Activated T-helper 17 cell treated with anti-CD3 and anti-CD28 coated beads, Interleukin-2, amount 50 U/mL, for 72 hours (primary cell): Measurements from ENCODE around the gene ATP1A2. TPM values are rescaled to one million over a fixed set of nuclear protein-coding genes. Genes with fewer than 3 reads are reported as not detected.
A peak's percentile ranks its signal among the peaks of the same experiment; 100 is the strongest.

Source experiments
- ATAC-seq: fragments of 150-1000 bp; cut with Tn5 transposase; replicated peaks from 2 replicates; pipeline ENCODE4 v1.10.0; 2021; ENCODE audit warnings: mild to moderate bottlenecking, moderate library complexity
- H3K27ac Mint-ChIP-seq: one replicate; pipeline ENCODE4 v1.8.0; 2022; ENCODE audit warnings: mixed read lengths
- H3K27me3 Mint-ChIP-seq: one replicate; pipeline ENCODE4 v1.8.0; 2022; ENCODE audit warnings: mixed read lengths
- H3K36me3 Mint-ChIP-seq: one replicate; pipeline ENCODE4 v1.8.0; 2022; ENCODE audit warnings: low read depth, mild to moderate bottlenecking, mixed read lengths
- H3K4me1 Mint-ChIP-seq: one replicate; pipeline ENCODE4 v1.8.0; 2022; ENCODE audit warnings: mixed read lengths
- H3K4me3 Mint-ChIP-seq: one replicate; pipeline ENCODE4 v1.8.0; 2022; ENCODE audit warnings: mild to moderate bottlenecking, mixed read lengths
- H3K9me3 Mint-ChIP-seq: one replicate; pipeline ENCODE4 v1.8.0; 2022; ENCODE audit warnings: mixed read lengths
- total RNA-seq, 2 donors: library from RNA; stranded (reverse); gene quantifications; one replicate each; pipeline ENCODE4 v1.2.3, GENCODE V29; 2022

ATP1A2 gene
- not detected for total RNA-seq

GRCh38 chr1:160115545-160116282 lies at the start of gene ATP1A2:
Gene ATP1A2 (plus strand): TSS chr1:160115759. CDS start chr1:160115862, 103 bp downstream.
- ATAC-seq, result no peak
- Mint-ChIP-seq H3K9me3 (no peaks in the 10 kb centered on the region), H3K4me3 (no peak within 1 kb of the TSS), H3K36me3 (no peaks in the 10 kb centered on the region), H3K27me3 (peaks cover 29% of the 10 kb centered on the region), H3K4me1 (no peaks in the 10 kb centered on the region), H3K27ac (no peak within 1 kb of the TSS)

GRCh38 chr1:160066829-160067745 lies 48.5 kb upstream of the ATP1A2 start:
- no peaks in the 10 kb centered on the region for H3K36me3 Mint-ChIP-seq
- no peak overlapping the region for H3K27ac Mint-ChIP-seq
- H3K27me3 Mint-ChIP-seq, result peaks cover 30% of the 10 kb centered on the region
- H3K9me3 Mint-ChIP-seq, result no peaks in the 10 kb centered on the region
- ATAC-seq, result no peak
- H3K4me3 Mint-ChIP-seq, result no peak overlapping the region
- peaks cover 11% of the 10 kb centered on the region for H3K4me1 Mint-ChIP-seq

GRCh38 chr1:160068225-160068624 lies 47.3 kb upstream of the ATP1A2 start:
- no peak for ATAC-seq
- H3K27me3 Mint-ChIP-seq, result peaks cover 32% of the 10 kb centered on the region
- H3K4me3 Mint-ChIP-seq, result no peak overlapping the region
- no peaks in the 10 kb centered on the region for H3K36me3 Mint-ChIP-seq
- H3K9me3 Mint-ChIP-seq, result no peaks in the 10 kb centered on the region
- H3K4me1 Mint-ChIP-seq, result peaks cover 11% of the 10 kb centered on the region
- no peak overlapping the region for H3K27ac Mint-ChIP-seq

GRCh38 chr1:160069460-160070231 lies 45.9 kb upstream of the ATP1A2 start, which contains the start of gene KCNJ10:
Gene KCNJ10 (minus strand): TSS chr1:160070160. CDS start chr1:160042532, 27,628 bp downstream.
- Mint-ChIP-seq H3K27me3 (peaks cover 38% of the 10 kb centered on the region), H3K4me3 (peak within 1 kb of the TSS; percentile 86), H3K4me1 (peaks cover 11% of the 10 kb centered on the region), H3K27ac (peak within 1 kb of the TSS; percentile 60), H3K9me3 (no peaks in the 10 kb centered on the region), H3K36me3 (no peaks in the 10 kb centered on the region)
- no peak for ATAC-seq

GRCh38 chr1:160070243-160071163 lies 45.1 kb upstream of the ATP1A2 start:
- Mint-ChIP-seq H3K27ac (peak overlapping the region; percentile 60), H3K9me3 (no peaks in the 10 kb centered on the region), H3K4me3 (peak overlapping the region; percentile 86), H3K4me1 (peaks cover 11% of the 10 kb centered on the region), H3K36me3 (no peaks in the 10 kb centered on the region), H3K27me3 (peaks cover 41% of the 10 kb centered on the region)
- ATAC-seq, result peak; percentile 73

- Mint-ChIP-seq H3K4me1 (peaks cover 11% of the 10 kb centered on the region), H3K36me3 (no peaks in the 10 kb centered on the region), H3K27ac (no peak overlapping the region), H3K9me3 (no peaks in the 10 kb centered on the region), H3K4me3 (no peak overlapping the region), H3K27me3 (peaks cover 44% of the 10 kb centered on the region)
- no peak for ATAC-seq
Measured at GRCh38 chr1:160071289-160071688, 44.3 kb upstream of the ATP1A2 start.

- Mint-ChIP-seq H3K4me3 (no peak overlapping the region), H3K4me1 (peaks cover 16% of the 10 kb centered on the region), H3K27ac (no peak overlapping the region), H3K9me3 (no peaks in the 10 kb centered on the region), H3K36me3 (no peaks in the 10 kb centered on the region), H3K27me3 (peaks cover 50% of the 10 kb centered on the region)
- no peak for ATAC-seq
Measured at GRCh38 chr1:160074865-160075264, 40.7 kb upstream of the ATP1A2 start.

GRCh38 chr1:160075836-160076235 lies 39.7 kb upstream of the ATP1A2 start:
- no peak for ATAC-seq
- H3K36me3 Mint-ChIP-seq, result no peaks in the 10 kb centered on the region
- H3K27ac Mint-ChIP-seq, result no peak overlapping the region
- H3K27me3 Mint-ChIP-seq, result peaks cover 50% of the 10 kb centered on the region
- no peaks in the 10 kb centered on the region for H3K9me3 Mint-ChIP-seq
- peaks cover 9% of the 10 kb centered on the region for H3K4me1 Mint-ChIP-seq
- H3K4me3 Mint-ChIP-seq, result no peak overlapping the region

GRCh38 chr1:160076295-160076694 lies 39.3 kb upstream of the ATP1A2 start:
- peaks cover 53% of the 10 kb centered on the region for H3K27me3 Mint-ChIP-seq
- H3K9me3 Mint-ChIP-seq, result no peaks in the 10 kb centered on the region
- H3K27ac Mint-ChIP-seq, result no peak overlapping the region
- no peak for ATAC-seq
- no peaks in the 10 kb centered on the region for H3K36me3 Mint-ChIP-seq
- H3K4me3 Mint-ChIP-seq, result no peak overlapping the region
- peaks cover 8% of the 10 kb centered on the region for H3K4me1 Mint-ChIP-seq

GRCh38 chr1:160077486-160077885 lies 38.1 kb upstream of the ATP1A2 start:
- Mint-ChIP-seq H3K9me3 (no peaks in the 10 kb centered on the region), H3K4me1 (peaks cover 5% of the 10 kb centered on the region), H3K4me3 (no peak overlapping the region), H3K27me3 (peaks cover 53% of the 10 kb centered on the region), H3K27ac (no peak overlapping the region), H3K36me3 (no peaks in the 10 kb centered on the region)
- no peak for ATAC-seq

GRCh38 chr1:160078512-160079195 lies 36.9 kb upstream of the ATP1A2 start:
- no peak overlapping the region for H3K27ac Mint-ChIP-seq
- peaks cover 52% of the 10 kb centered on the region for H3K27me3 Mint-ChIP-seq
- H3K36me3 Mint-ChIP-seq, result no peaks in the 10 kb centered on the region
- peaks cover 5% of the 10 kb centered on the region for H3K4me1 Mint-ChIP-seq
- H3K9me3 Mint-ChIP-seq, result no peaks in the 10 kb centered on the region
- no peak overlapping the region for H3K4me3 Mint-ChIP-seq
- peak; percentile 92 for ATAC-seq

GRCh38 chr1:160079448-160079847 lies 36.1 kb upstream of the ATP1A2 start:
- H3K4me3 Mint-ChIP-seq, result no peak overlapping the region
- peaks cover 52% of the 10 kb centered on the region for H3K27me3 Mint-ChIP-seq
- H3K36me3 Mint-ChIP-seq, result no peaks in the 10 kb centered on the region
- H3K27ac Mint-ChIP-seq, result no peak overlapping the region
- no peaks in the 10 kb centered on the region for H3K9me3 Mint-ChIP-seq
- peaks cover 5% of the 10 kb centered on the region for H3K4me1 Mint-ChIP-seq
- no peak for ATAC-seq
